H1 (cell line): ENCODE results near the gene CCDC74A.
"Not testable (repeated sequence)": the region's sequence is repeated elsewhere in the genome, so short reads cannot be mapped to it uniquely, and the experiment has no call there.

Experiments used
- POLR2A ChIP-seq, 2 experiments: IDR thresholded peaks; 1 replicate in 1 of 2; 2 replicates in 1 of 2; pipeline ENCODE4 v1.6.1; 2011; ENCODE audit warnings: low read depth in 2 of 2, low read length in 2 of 2, mild to moderate bottlenecking in 2 of 2; ENCODE audit errors: control extremely low read depth in 1 of 2
- POU5F1 ChIP-seq: IDR thresholded peaks from 2 replicates; pipeline ENCODE4 v1.6.1; 2011; ENCODE audit warnings: low read depth, mild to moderate bottlenecking, low read length, moderate library complexity

DNA sequence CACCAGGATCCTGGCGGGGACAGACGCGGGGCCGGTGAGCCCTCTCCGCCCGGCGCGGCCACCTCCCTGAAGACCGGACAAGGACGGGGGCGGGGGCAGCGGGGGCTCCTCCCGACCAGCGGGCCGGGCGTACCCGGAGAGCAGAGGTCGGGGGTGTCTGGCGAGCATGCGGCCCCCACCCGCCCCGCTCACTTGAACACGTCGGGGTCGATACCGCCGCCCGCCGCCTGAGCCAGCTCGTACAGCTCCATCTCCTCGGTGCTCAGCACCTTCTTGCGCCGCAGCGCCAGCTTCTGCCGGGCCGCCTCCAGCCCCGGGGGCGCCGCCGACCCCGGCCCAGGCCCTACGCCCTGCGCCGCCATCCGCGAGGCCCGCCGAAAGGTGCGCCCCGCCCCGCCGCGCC is 35.7 kb upstream of the CCDC74A start, which contains the start of gene MZT2A:
- TF ChIP-seq POU5F1; POLR2A (IDR thresholded peaks at IDR 0.05; ENCODE audit: control extremely low read depth in 1 of 2, low read depth in 2 of 2, low read length in 2 of 2): not testable (repeated sequence)
